AG08395 (cell line): ENCODE results near the gene HP1BP3.
A peak's percentile ranks its signal among the peaks of the same experiment; 100 is the strongest.
"Not testable (repeated sequence)": the region's sequence is repeated elsewhere in the genome, so short reads cannot be mapped to it uniquely, and the experiment has no call there.

Experiments used
- DNase-seq: peaks from one replicate; pipeline ENCODE4 v3.0.0; 2012; ENCODE audit warnings: mixed read lengths, low spot score

Gene HP1BP3

GRCh38 chr1:20787029-20787839 lies at the start of gene HP1BP3:
Gene HP1BP3 (minus strand): TSS chr1:20787307. CDS start chr1:20780440, 6,867 bp downstream.
- peak; percentile 81 for DNase-seq

DNA sequence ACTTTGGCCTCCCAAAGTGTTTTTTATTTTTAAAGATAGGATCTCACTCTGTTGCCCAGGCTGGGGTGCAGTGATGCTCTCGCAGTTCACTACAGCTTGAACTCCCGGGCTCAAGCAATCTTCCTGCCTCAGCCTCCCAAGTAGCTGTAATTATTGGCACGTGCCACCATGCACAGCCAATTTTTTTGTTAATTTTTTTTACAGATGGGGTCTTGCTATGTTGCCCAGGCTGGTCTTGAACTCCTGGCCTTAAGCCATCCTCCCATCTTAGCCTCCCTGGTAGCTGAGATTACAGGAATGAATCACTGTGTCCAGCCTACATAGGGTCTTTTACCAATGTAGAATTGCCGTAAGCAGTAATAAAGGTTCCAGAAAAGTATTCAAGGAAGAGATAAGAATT lies 49.1 kb upstream of the HP1BP3 start:
- DNase-seq: no peak

DNA sequence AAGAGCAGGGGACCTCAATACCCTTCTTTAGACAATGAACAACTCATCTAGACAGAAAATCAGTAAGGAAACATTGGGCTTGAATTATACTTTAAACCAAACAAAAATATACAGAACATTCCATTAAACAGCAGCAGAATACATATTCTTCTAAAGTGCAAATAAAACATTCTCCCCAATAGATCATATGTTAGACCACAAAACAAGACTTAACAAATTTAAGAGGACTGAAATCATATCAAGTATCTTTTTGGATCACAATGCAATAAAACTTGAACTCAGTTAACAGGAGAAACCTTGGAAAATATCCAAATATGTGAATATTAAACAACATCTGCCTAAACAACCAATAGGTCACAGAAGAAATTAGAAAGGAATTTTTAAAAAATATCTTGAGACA lies 47.7 kb upstream of the HP1BP3 start:
- DNase-seq: no peak

DNA sequence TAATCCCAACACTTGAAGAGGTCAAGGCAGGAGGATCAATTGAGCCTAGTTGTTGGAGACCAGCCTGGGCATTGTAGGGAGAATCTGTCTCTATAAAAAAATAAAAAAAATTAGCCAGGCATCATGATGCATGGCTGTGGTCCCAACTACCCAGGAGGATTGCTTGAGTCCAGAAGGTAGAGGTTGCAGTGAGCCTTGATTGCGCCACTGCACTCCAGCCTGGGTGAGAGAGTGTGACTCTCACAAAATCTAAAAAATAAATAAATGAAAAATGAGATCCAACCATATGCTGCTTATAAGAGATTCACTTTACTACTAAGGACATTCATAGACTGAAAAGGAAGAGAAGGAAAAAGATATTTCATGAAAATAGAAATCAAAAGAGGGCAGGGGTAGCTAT lies 47.1 kb upstream of the HP1BP3 start:
- no peak for DNase-seq

DNA sequence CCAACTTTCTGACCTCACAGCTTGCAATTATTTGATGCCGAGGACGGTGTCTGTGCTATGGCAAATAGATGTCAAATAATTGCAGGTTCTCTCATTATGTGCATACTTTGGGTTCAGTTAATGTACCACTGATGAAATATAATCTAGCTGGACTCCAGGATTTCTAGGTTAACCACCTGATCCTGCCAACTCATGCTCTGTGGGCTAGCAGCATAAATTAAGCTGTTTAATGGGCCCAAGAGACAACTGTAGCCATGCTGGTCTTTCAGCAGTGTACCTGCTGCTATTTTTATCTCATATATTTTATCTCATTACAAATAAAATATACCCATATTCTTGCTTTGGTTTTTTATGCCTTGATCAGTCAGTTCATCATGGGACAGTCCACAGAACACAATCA lies 43.3 kb upstream of the HP1BP3 start:
- no peak for DNase-seq

DNA sequence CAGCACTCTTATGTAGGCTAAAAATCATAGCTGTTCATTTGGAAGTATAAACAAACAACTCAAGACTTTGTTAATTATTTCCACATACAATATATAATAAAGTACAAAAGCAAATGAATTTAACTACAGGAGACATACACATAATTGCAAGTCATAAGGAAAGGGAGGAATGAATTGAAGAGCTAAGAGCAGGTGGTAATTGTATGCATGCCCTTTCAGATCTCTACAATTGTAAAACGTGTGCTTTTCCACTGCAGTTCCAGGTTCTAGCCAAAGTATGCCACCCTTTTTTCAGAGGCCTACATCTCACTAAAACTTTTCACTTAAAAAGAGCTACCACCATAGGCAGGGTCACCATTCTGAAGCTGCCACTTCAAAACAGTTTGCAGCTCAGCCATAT lies 42.8 kb upstream of the HP1BP3 start:
- no peak for DNase-seq

- DNase-seq: no peak
These were observed 42.4 kb upstream of the HP1BP3 start for GRCh38 chr1:20829531-20829930.

DNA sequence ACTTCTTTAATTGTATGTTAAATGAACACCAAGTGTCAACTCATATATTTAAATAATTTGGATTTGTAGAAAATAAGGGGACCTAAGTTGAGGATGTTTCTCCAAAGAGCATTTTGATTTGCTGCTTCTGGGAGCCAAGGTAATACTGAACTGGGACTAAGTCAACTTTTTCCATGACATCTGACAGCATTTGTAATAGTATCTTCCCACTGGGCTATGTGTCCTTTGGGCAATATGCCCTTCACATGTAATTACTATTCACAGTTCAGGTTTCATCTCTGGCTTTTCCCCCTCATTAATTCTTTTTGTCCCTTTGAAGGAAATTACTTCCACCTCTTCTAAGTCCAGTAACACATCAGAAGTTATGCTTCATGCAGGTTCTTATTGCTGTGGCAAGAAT lies 36.7 kb upstream of the HP1BP3 start:
- no peak for DNase-seq

- no peak for DNase-seq
These were observed 34.4 kb upstream of the HP1BP3 start for GRCh38 chr1:20821466-20821865.

GRCh38 chr1:20819818-20820217 lies 32.7 kb upstream of the HP1BP3 start:
- DNase-seq: no peak

GRCh38 chr1:20814534-20814871 lies 27.4 kb upstream of the HP1BP3 start:
- DNase-seq: no peak

- no peak for DNase-seq
These were observed 24.8 kb upstream of the HP1BP3 start for GRCh38 chr1:20811916-20812315.

DNA sequence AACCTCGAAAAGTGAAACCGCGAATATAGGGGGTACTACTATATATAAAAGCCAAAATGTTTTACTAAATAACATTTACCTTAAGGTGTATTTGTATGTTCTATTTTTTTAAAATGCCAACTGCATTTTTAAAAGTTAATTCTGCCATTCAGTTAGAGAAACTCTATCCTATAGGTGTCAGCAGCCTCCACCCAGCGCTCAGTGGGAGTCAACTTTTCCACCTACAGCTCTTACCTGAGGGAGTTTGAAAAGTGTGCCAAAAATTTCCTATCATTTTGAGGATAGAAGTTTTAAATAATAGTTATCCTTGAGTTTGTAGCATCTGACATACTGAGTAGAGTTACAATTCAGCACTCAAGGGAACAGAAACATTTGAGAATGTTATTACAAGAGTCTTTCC lies 6.1 kb upstream of the HP1BP3 start:
- no peak for DNase-seq

GRCh38 chr1:20792196-20792595 lies 5.1 kb upstream of the HP1BP3 start:
- peak; percentile 89 for DNase-seq

DNA sequence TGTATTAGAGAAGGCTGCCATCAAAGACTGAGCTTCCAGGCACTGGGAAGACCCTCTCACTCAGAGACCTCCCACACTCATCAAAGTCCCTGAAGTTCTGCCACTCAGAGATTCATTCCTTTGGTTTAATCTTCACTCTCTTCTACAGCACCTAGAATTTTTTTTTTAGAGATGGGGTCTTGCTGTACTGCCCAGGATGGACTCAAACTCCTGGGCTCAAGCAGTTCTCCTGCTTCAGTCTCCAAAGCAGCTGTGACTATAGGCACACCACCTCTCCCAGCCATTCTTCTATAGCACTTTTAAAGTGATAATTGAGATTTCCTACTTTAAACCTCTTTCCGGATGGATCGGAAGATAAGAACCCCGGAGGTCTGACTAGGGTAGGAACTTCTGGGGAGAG lies 3.7 kb upstream of the HP1BP3 start:
- DNase-seq: no peak

GRCh38 chr1:20789598-20789997 lies 2.5 kb upstream of the HP1BP3 start:
- not testable (repeated sequence) for DNase-seq

DNA sequence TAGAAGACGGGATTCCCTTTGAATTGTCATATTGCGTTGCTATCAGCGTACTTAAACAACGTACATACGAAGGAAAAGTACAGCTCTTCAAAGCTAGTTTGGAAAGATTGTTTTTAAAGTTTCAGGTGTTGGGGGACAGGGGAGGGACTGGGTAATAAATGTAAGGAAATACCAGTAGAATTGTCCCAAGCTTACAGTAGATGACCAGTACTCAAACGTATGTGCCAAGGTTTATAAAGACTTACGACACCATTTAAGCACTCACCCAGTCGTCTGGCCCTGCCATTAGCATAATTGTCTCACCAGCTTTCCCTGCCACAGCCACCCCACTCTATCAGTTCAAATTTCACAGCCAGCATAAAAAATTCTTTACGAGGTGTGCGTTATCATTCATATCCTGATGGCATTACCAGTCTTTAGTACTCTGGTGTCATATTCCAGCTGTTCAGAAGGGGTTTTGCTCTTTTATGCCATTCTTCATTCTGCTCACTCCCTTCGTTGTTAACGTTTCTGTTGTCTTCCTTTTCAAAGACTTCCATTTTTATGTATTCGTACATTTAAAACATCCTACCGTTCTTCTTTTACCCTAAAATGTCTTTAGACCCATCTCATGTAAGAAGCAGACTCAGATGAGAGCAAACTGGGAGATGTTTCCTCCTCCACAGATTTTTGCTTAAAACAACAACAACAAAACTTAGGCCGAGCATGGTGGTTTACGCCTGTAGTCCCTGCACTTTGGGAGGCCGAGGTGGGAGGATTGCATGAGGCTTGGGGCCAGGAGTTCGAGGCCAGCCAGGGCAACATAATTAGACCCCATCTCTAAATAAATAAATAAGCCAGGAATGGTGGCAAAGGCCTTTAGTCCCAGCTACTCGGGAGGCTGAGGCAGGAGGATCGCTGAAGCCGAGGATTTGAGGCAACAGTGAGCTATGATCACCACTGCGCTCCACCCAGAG lies 1.0 kb upstream of the HP1BP3 start:
- peak; percentile 36 for DNase-seq

- DNase-seq: peak; percentile 98
These were observed 666 bp downstream of the HP1BP3 start for GRCh38 chr1:20786253-20787028.

DNA sequence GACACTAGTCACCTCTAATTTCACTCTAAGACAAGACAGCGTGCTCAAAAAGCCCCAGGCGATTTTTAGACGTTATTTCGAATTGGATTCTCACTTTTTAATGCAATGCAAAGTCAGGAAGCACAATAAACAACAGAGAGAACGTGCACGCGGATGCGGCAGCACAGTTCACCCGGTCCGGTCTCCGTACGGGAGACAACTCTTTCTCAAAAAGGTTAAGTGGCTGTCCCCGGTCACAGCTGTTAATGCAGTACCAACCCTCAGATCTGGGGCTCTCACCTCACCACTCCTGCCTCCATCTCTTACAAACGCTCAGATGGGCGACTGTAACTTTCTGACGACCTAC lies 1.2 kb downstream of the HP1BP3 start:
- DNase-seq: no peak

- DNase-seq: no peak
These were observed 11.4 kb downstream of the HP1BP3 start for GRCh38 chr1:20775700-20776099.

- DNase-seq: no peak
These were observed 15.3 kb downstream of the HP1BP3 start for GRCh38 chr1:20771780-20772179.

DNA sequence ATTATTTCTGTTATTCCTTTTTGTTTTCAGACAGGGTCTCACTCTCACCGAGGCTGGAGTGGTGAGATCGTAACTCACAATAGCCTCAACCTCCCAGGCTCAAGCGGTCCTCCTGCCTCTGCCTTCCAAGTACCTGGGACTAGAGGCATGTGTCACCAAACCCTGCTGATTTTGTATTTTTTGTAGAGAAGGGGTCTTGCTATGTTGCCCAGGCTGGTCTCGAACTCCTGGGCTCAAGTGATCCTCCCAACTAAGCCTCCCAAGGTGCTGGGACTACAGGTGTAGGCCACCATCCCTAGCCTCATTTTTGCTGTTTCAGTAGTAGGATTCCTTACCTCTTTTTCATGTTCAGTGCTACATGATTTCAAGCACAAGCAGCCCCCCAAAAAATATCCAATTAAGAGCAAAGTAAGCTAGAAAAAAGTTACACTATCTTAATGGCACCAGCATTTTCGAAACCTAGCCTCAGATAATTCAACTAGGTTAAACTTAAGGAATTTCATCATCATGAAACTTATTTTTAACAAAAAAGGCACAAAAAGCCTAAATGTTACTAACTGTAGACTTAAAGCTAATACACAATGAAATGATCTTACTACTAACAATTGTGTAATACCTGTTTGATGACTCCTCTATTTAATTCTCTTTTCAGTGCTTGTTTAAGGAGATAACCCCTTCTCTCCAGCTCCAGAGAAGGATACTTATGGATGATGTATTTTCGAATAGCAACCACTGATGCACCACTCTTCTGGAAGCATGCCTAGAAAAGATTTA lies 16.6 kb downstream of the HP1BP3 start:
- no peak for DNase-seq
